Effector memory CD8-positive, alpha-beta T cell (primary cell): ENCODE data around the gene LEAP2.
"Not testable (repeated sequence)": the region's sequence is repeated elsewhere in the genome, so short reads cannot be mapped to it uniquely, and the experiment has no call there.

Source experiments
- ATAC-seq: fragments of 150-1000 bp; cut with Tn5 transposase; replicated peaks from 2 replicates; pipeline ENCODE4 v1.10.0; 2021; ENCODE audit warnings: mild to moderate bottlenecking, moderate library complexity
- DNase-seq, 3 experiments: peaks; one replicate each; pipeline ENCODE4 v3.0.0; 2021
- H3K27ac Mint-ChIP-seq, 2 donors: one replicate each; pipeline ENCODE4 v1.8.0; 2022; ENCODE audit warnings: mild to moderate bottlenecking in 2 of 2, mixed read lengths in 2 of 2, moderate library complexity in 2 of 2
- H3K27me3 Mint-ChIP-seq, 2 donors: one replicate each; pipeline ENCODE4 v1.8.0; 2022; ENCODE audit warnings: mixed read lengths in 2 of 2
- H3K36me3 Mint-ChIP-seq: one replicate; pipeline ENCODE4 v1.8.0; 2022; ENCODE audit warnings: mild to moderate bottlenecking, moderate library complexity, mixed read lengths; ENCODE audit not compliant: insufficient read depth
- H3K4me1 Mint-ChIP-seq, 2 donors: one replicate each; pipeline ENCODE4 v1.8.0; 2022; ENCODE audit warnings: low read depth in 2 of 2, mixed read lengths in 2 of 2
- H3K4me3 Mint-ChIP-seq, 2 donors: one replicate each; pipeline ENCODE4 v1.8.0; 2022; ENCODE audit warnings: mild to moderate bottlenecking in 2 of 2, mixed read lengths in 2 of 2, moderate library complexity in 2 of 2
- H3K9me3 Mint-ChIP-seq, 2 donors: one replicate each; pipeline ENCODE4 v1.8.0; 2022; ENCODE audit warnings: mixed read lengths in 2 of 2

Gene LEAP2

GRCh38 chr5:132854301-132854700, 19.2 kb upstream of the LEAP2 start:
- no peak overlapping the region for H3K27ac Mint-ChIP-seq
- H3K4me1 Mint-ChIP-seq: no peaks in the 10 kb centered on the region
- no peak for DNase-seq
- H3K36me3 Mint-ChIP-seq: no peaks in the 10 kb centered on the region
- no peak overlapping the region for H3K4me3 Mint-ChIP-seq
- H3K9me3 Mint-ChIP-seq: no peaks in the 10 kb centered on the region
- ATAC-seq: no peak
- H3K27me3 Mint-ChIP-seq: peaks cover 26% of the 10 kb centered on the region in 2 donors

GRCh38 chr5:132854992-132855391, 18.5 kb upstream of the LEAP2 start:
- ATAC-seq, H3K27ac Mint-ChIP-seq: not testable (repeated sequence)

GRCh38 chr5:132856011-132856410, 17.5 kb upstream of the LEAP2 start:
- no peak overlapping the region for H3K27ac Mint-ChIP-seq
- H3K27me3 Mint-ChIP-seq: peaks cover 26% of the 10 kb centered on the region in 2 donors
- no peak overlapping the region for H3K4me3 Mint-ChIP-seq
- DNase-seq (no peak), ATAC-seq (no peak)
- H3K9me3 Mint-ChIP-seq: no peaks in the 10 kb centered on the region
- H3K36me3 Mint-ChIP-seq: no peaks in the 10 kb centered on the region
- no peaks in the 10 kb centered on the region for H3K4me1 Mint-ChIP-seq

More at GRCh38 chr5:132854992-132855391, 18.5 kb upstream of the LEAP2 start:
- peaks cover 26% of the 10 kb centered on the region in 2 donors for H3K27me3 Mint-ChIP-seq
- not testable (repeated sequence) for DNase-seq, H3K4me1 Mint-ChIP-seq, H3K4me3 Mint-ChIP-seq, H3K9me3 Mint-ChIP-seq, H3K36me3 Mint-ChIP-seq

- no peak for ATAC-seq
- H3K27ac Mint-ChIP-seq: no peak overlapping the region
These were observed 13.5 kb upstream of the LEAP2 start for GRCh38 chr5:132859889-132860437.

DNA sequence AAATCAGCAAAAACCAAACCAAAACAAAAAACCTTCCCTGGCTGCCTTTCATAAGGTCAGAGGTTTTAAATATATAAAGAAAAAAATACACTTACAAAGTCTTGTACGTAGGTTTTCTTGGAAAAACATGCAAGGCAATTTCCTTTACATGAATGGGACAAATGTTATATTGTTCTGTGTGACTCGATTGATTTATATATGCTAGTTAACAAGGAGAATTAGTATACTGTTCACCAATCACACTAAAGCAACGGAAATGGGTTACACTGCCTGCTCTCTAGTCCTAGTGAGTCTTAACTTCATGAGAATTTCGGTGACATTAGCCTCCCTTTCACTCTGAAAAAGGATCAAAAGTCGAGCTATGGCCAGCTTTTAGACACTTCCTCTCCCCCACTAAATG, 12.7 kb upstream of the LEAP2 start:
- H3K4me1 Mint-ChIP-seq: peaks cover 0 to 2% of the 10 kb centered on the region in 2 donors
- H3K9me3 Mint-ChIP-seq: no peaks in the 10 kb centered on the region

More at GRCh38 chr5:132859889-132860437, 13.5 kb upstream of the LEAP2 start:
- DNase-seq: no peak
- H3K9me3 Mint-ChIP-seq: no peaks in the 10 kb centered on the region
- H3K27me3 Mint-ChIP-seq: peaks cover 26% of the 10 kb centered on the region in 2 donors
- no peaks in the 10 kb centered on the region for H3K36me3 Mint-ChIP-seq
- no peaks in the 10 kb centered on the region for H3K4me1 Mint-ChIP-seq
- no peak overlapping the region for H3K4me3 Mint-ChIP-seq

GRCh38 chr5:132865668-132866341, 7.7 kb upstream of the LEAP2 start:
- Mint-ChIP-seq H3K27me3 (no peaks in the 10 kb centered on the region), H3K9me3 (no peaks in the 10 kb centered on the region), H3K4me3 (peak overlapping the region; percentile 89 to 97), H3K36me3 (peaks cover 34% of the 10 kb centered on the region), H3K4me1 (peaks cover 14 to 17% of the 10 kb centered on the region in 2 donors), H3K27ac (peak overlapping the region; percentile 96 to 98)
- ATAC-seq (peak; percentile 18), DNase-seq (no peak)

More for the DNA sequence above, 12.7 kb upstream of the LEAP2 start:
- DNase-seq (no peak), ATAC-seq (no peak)
- Mint-ChIP-seq H3K36me3 (no peaks in the 10 kb centered on the region), H3K27me3 (peaks cover 19% of the 10 kb centered on the region in 2 donors), H3K27ac (no peak overlapping the region), H3K4me3 (no peak overlapping the region)

DNA sequence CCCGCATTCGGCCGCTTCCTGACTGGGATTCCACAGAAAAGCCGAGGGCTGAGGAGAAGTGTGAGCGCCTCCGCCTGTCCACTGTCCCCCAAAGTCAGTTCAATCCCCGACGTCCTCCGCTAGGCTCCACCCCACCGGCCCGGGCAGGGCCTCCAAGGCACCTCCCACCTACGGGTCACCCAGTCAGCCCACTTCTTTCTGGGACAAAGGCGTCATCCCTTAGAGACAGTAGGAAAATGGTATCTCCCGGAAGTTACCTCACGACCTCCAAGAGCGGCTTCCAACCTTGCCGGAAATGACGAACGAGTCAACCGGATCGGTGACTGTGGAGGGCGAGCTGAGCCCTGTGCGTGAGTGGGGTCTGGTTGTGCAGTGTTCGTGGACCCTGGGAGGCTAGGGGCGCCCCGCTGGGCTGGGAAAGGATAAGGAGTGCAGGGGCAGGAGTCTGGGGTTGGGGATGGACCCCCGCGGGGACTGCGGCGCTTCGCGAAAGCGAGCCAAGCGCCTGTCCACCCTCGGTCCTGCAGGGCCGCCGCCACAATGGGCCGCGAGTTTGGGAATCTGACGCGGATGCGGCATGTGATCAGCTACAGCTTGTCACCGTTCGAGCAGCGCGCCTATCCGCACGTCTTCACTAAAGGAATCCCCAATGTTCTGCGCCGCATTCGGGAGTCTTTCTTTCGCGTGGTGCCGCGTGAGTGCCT, 7.0 kb upstream of the LEAP2 start, which contains the start of the genes GDF9 and UQCRQ:
TSS of gene GDF9 (minus strand) at position 128 of the 704 bp plus-strand sequence. CDS start 1,936 bp downstream, outside the sequence.
TSS of gene UQCRQ (plus strand) at position 301 of the 704 bp plus-strand sequence. CDS start at position 541, 240 bp downstream.
- ATAC-seq (peak; percentile 96), DNase-seq (peak; percentile 89 to 93 (median 90))
- Mint-ChIP-seq H3K4me1 (peaks cover 14 to 17% of the 10 kb centered on the region in 2 donors), H3K27me3 (no peaks in the 10 kb centered on the region), H3K36me3 (peaks cover 34% of the 10 kb centered on the region), H3K4me3 (peak within 1 kb of the TSS; percentile 89 to 97), H3K27ac (peak within 1 kb of the TSS; percentile 96 to 98), H3K9me3 (no peaks in the 10 kb centered on the region)

DNA sequence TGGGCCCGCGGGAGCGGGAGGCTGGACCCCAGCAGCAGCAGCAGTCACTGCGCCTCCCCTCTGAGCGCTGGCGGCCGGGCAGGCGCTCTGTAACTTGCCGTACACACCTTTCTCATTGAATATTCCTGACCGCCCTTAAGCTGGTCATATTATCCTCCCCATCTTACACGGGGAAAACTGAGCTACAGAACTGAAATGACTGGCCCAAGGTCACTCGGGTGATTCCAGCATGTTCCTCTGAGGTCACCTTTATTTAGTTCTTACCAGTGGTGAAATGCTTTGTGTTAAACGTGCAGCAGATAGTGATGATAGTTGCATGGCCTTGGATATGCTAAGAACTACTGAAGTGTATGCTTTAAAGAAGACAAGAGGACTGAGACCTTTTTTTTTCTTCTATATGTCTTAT, 6.4 kb upstream of the LEAP2 start:
- no peaks in the 10 kb centered on the region for H3K9me3 Mint-ChIP-seq
- no peak for ATAC-seq

GRCh38 chr5:132868754-132869153, 4.7 kb upstream of the LEAP2 start:
- H3K27me3 Mint-ChIP-seq: no peaks in the 10 kb centered on the region
- H3K4me1 Mint-ChIP-seq: peaks cover 14 to 17% of the 10 kb centered on the region in 2 donors
- DNase-seq (no peak), ATAC-seq (no peak)
- H3K4me3 Mint-ChIP-seq: no peak overlapping the region
- H3K9me3 Mint-ChIP-seq: no peaks in the 10 kb centered on the region
- H3K27ac Mint-ChIP-seq: peak overlapping the region; percentile 96 to 98
- peaks cover 34% of the 10 kb centered on the region for H3K36me3 Mint-ChIP-seq

More for the DNA sequence above, 6.4 kb upstream of the LEAP2 start:
- H3K4me1 Mint-ChIP-seq: peaks cover 14 to 17% of the 10 kb centered on the region in 2 donors
- peaks cover 34% of the 10 kb centered on the region for H3K36me3 Mint-ChIP-seq
- peak overlapping the region; percentile 89 to 97 for H3K4me3 Mint-ChIP-seq
- H3K27ac Mint-ChIP-seq: peak overlapping the region; percentile 96 to 98
- H3K27me3 Mint-ChIP-seq: no peaks in the 10 kb centered on the region
- no peak for DNase-seq

DNA sequence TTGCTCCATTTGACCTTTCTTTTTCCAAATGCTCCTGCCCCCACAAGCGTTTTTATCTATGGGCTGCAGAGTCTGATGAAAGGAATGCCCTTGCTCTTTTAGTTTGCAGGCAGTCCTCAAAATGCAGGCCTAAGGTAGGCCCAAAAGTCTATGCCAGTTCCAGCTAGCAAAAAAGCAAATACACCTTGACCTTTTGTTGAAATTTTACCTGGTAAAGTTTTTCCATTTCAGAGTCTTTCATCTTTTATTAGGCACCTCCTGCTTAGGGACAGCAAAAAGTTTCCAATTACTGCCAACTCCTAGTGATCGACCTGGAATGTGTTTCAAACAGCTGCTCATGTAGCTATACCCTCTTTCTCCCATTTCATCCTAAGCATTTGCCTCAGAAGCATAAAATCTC, 2.7 kb upstream of the LEAP2 start:
- Mint-ChIP-seq H3K27me3 (no peaks in the 10 kb centered on the region), H3K9me3 (no peaks in the 10 kb centered on the region), H3K27ac (no peak overlapping the region), H3K4me3 (no peak overlapping the region), H3K36me3 (peaks cover 46% of the 10 kb centered on the region), H3K4me1 (peaks cover 14% of the 10 kb centered on the region in 2 donors)
- no peak for DNase-seq
- ATAC-seq: no peak

- Mint-ChIP-seq H3K27me3 (no peaks in the 10 kb centered on the region), H3K4me1 (peaks cover 9 to 11% of the 10 kb centered on the region in 2 donors), H3K27ac (no peak overlapping the region), H3K9me3 (no peaks in the 10 kb centered on the region), H3K36me3 (peaks cover 39% of the 10 kb centered on the region), H3K4me3 (no peak overlapping the region)
- DNase-seq: no peak
- ATAC-seq: no peak
These were observed 1.8 kb upstream of the LEAP2 start for GRCh38 chr5:132871459-132872284.

GRCh38 chr5:132872788-132873118, 715 bp upstream of the LEAP2 start:
- H3K9me3 Mint-ChIP-seq: no peaks in the 10 kb centered on the region

DNA sequence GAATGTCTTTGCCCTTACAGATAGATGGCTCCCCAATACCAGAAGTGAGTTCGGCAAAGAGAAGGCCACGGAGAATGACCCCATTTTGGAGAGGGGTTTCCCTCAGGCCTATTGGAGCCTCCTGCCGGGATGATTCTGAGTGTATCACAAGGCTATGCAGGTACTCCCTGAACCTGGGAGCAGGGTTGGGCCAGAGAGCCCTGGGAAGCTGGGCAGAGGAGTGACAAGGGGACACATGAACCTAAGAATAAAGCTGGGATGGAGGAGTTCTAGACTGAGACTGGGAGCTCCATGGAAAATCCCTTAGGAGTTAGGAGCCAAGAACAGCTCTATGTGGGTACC, 433 bp downstream of the LEAP2 start:
- H3K27ac Mint-ChIP-seq: peak overlapping the region in 1 of 2 donors; percentile 35

More at GRCh38 chr5:132872788-132873118, 715 bp upstream of the LEAP2 start:
- no peak for ATAC-seq
- Mint-ChIP-seq H3K4me1 (peaks cover under 1 to 3% of the 10 kb centered on the region in 2 donors), H3K27me3 (no peaks in the 10 kb centered on the region), H3K36me3 (peaks cover 41% of the 10 kb centered on the region), H3K27ac (peak overlapping the region; percentile 61 to 75), H3K4me3 (no peak overlapping the region)
- no peak for DNase-seq

More for the DNA sequence above, 433 bp downstream of the LEAP2 start:
- ATAC-seq (no peak), DNase-seq (no peak)
- H3K4me1 Mint-ChIP-seq: peaks cover 0 to 3% of the 10 kb centered on the region in 2 donors
- no peaks in the 10 kb centered on the region for H3K27me3 Mint-ChIP-seq
- H3K9me3 Mint-ChIP-seq: no peaks in the 10 kb centered on the region
- H3K4me3 Mint-ChIP-seq: no peak overlapping the region
- peaks cover 39% of the 10 kb centered on the region for H3K36me3 Mint-ChIP-seq
